WERI-Rb-1 (cell line): Measurements from ENCODE around the gene TNKS2.

Source experiments
- DNase-seq: peaks from one replicate; pipeline ENCODE4 v3.0.0-alpha.2; 2020
- H3K27ac ChIP-seq: fragments of 250-450 bp; sonication (Bioruptor Pico); 2 replicates; pipeline ENCODE4 v1.5.1; 2020; ENCODE audit warnings: mild to moderate bottlenecking, moderate library complexity
- H3K27me3 ChIP-seq: fragments of 250-450 bp; sonication (Bioruptor Pico); 2 replicates; pipeline ENCODE4 v1.5.1; 2021; ENCODE audit warnings: mild to moderate bottlenecking, low read depth, moderate library complexity; ENCODE audit not compliant: insufficient read depth, severe bottlenecking
- H3K36me3 ChIP-seq: fragments of 250-450 bp; sonication (Bioruptor Pico); 2 replicates; pipeline ENCODE4 v1.5.1; 2020; ENCODE audit warnings: mild to moderate bottlenecking, moderate library complexity
- H3K4me3 ChIP-seq: 2 replicates; pipeline ENCODE4 v1.5.1; 2011; ENCODE audit warnings: low read depth, mild to moderate bottlenecking, control low read depth, low read length
- H3K9me3 ChIP-seq: fragments of 250-450 bp; sonication (Bioruptor Pico); 2 replicates; pipeline ENCODE4 v1.5.1; 2021; ENCODE audit warnings: mild to moderate bottlenecking, moderate library complexity; ENCODE audit not compliant: severe bottlenecking
- CTCF ChIP-seq: IDR thresholded peaks from 2 replicates; pipeline ENCODE4 v1.5.1; 2011; ENCODE audit warnings: low read depth, mild to moderate bottlenecking, control low read depth, inconsistent platforms, low read length

Gene TNKS2

GRCh38 chr10:91782539-91782938 lies 15.7 kb upstream of the TNKS2 start:
- no peak overlapping the region for H3K27ac ChIP-seq
- DNase-seq: no peak
- H3K36me3 ChIP-seq: no peaks in the 10 kb centered on the region
- H3K4me3 ChIP-seq: no peak overlapping the region
- no peak for TF ChIP-seq CTCF
- no peaks in the 10 kb centered on the region for H3K9me3 ChIP-seq
- H3K27me3 ChIP-seq: no peaks in the 10 kb centered on the region

GRCh38 chr10:91785830-91786229 lies 12.4 kb upstream of the TNKS2 start:
- no peaks in the 10 kb centered on the region for H3K36me3 ChIP-seq
- no peaks in the 10 kb centered on the region for H3K27me3 ChIP-seq
- DNase-seq: no peak
- no peak for TF ChIP-seq CTCF
- no peaks in the 10 kb centered on the region for H3K9me3 ChIP-seq
- no peak overlapping the region for H3K27ac ChIP-seq
- no peak overlapping the region for H3K4me3 ChIP-seq

GRCh38 chr10:91787258-91787657 lies 11.0 kb upstream of the TNKS2 start:
- no peak for TF ChIP-seq CTCF
- no peak for DNase-seq
- Histone ChIP-seq H3K4me3 (no peak overlapping the region), H3K36me3 (no peaks in the 10 kb centered on the region), H3K27me3 (no peaks in the 10 kb centered on the region), H3K9me3 (no peaks in the 10 kb centered on the region), H3K27ac (no peak overlapping the region)

GRCh38 chr10:91787810-91788209 lies 10.4 kb upstream of the TNKS2 start:
- Histone ChIP-seq H3K27me3 (no peaks in the 10 kb centered on the region), H3K36me3 (no peaks in the 10 kb centered on the region), H3K4me3 (no peak overlapping the region), H3K27ac (no peak overlapping the region), H3K9me3 (no peaks in the 10 kb centered on the region)
- no peak for DNase-seq
- no peak for TF ChIP-seq CTCF

- no peak for DNase-seq
- no peak for TF ChIP-seq CTCF
- H3K9me3 ChIP-seq: no peaks in the 10 kb centered on the region
- no peaks in the 10 kb centered on the region for H3K27me3 ChIP-seq
- H3K36me3 ChIP-seq: no peaks in the 10 kb centered on the region
- H3K27ac ChIP-seq: no peak overlapping the region
- H3K4me3 ChIP-seq: no peak overlapping the region
Observed at GRCh38 chr10:91788527-91788926, 9.7 kb upstream of the TNKS2 start.

- Histone ChIP-seq H3K36me3 (peaks cover 19% of the 10 kb centered on the region), H3K4me3 (peak overlapping the region; percentile 8), H3K27me3 (no peaks in the 10 kb centered on the region), H3K9me3 (no peaks in the 10 kb centered on the region), H3K27ac (peak overlapping the region; percentile 33)
- peak; percentile 78 for DNase-seq
- TF ChIP-seq CTCF: no peak
Observed at GRCh38 chr10:91796331-91797047, 1.7 kb upstream of the TNKS2 start.
